Stimulated activated naive CD8-positive, alpha-beta T cell treated with anti-CD3 and anti-CD28 coated beads, Interleukin-15, Interleukin-2, amounts not matched to agents 100 U/mL and 50 U/mL, for 24 hours (primary cell): ENCODE results near the gene BTG1.
"Not testable (repeated sequence)": the region's sequence is repeated elsewhere in the genome, so short reads cannot be mapped to it uniquely, and the experiment has no call there.

Experiments
- ATAC-seq: fragments of 150-1000 bp; cut with Tn5 transposase; one replicate; pipeline ENCODE4 v1.10.0; 2021
- DNase-seq: peaks from one replicate; pipeline ENCODE4 v3.0.0; 2021

The BTG1 gene

GRCh38 chr12:92098594-92099380 is 46.9 kb downstream of the BTG1 start:
- ATAC-seq (no peak), DNase-seq (no peak)

GRCh38 chr12:92096346-92097136 is 49.1 kb downstream of the BTG1 start:
- peak; percentile 97 for ATAC-seq
- no peak for DNase-seq

GRCh38 chr12:92094751-92095161 is 50.9 kb downstream of the BTG1 start:
- no peak for DNase-seq
- ATAC-seq = no peak

GRCh38 chr12:92094301-92094700 is 51.3 kb downstream of the BTG1 start:
- not testable (repeated sequence) for ATAC-seq, DNase-seq
